HG03565 (cell line): Measurements from ENCODE around the gene HDAC6.
"Not testable (repeated sequence)": the region's sequence is repeated elsewhere in the genome, so short reads cannot be mapped to it uniquely, and the experiment has no call there.

Experiments used
- ATAC-seq: cut with Tn5 transposase; IDR thresholded peaks from one replicate; pipeline ENCODE4 v1.9.1; 2021; ENCODE audit warnings: mild to moderate bottlenecking, moderate library complexity; ENCODE audit not compliant: unreplicated experiment

HDAC6 gene

DNA sequence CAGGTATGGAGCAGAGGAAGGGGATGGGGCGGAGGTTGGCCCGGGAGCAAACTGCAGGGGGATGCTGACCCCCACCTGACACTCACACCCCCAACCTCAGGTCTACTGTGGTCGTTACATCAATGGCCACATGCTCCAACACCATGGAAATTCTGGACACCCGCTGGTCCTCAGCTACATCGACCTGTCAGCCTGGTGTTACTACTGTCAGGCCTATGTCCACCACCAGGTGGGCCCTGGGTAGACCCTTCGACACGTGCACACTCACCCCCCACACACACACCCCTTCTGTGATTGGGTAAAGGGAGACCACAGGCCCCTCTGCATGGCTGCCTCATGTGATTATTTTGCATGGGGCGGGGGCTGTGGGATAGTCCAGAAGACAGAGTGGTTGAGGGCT, 22.2 kb downstream of the HDAC6 start:
- no peak for ATAC-seq

DNA sequence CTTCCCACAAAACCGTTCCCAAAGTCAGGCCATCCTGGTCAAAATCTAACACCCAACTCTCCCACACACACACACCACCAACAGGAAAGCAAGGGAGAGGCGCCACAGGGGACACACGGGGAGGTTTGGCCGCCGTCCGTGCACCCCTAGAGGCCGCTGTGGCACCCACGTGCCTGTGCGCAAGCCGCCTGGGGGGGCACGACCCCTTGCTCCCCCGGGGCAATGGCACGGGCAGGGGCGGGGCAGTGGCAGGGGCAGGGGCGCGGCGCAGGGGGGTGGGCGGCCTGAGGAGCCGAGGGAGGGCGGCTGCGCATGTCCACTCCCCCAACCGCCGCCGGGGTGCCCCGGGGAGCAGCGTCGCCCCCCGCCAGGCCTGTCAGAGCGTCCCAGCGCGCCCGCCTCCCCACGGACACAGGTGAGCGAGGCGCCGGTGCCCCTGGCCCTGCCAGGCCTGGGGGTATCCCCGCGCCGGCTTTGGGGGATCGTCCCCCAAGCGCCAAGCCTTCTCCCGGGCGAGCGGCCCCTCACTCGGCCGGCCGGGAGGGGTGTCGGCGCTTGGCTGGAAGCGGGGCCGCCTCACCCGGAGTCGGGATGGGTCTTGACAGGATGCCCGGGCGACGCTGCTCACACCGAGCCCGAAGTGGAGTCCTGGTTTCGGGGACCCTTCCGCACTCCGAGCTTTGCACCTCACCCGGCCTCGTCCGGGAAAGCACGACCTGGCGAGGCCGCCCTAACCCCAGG, 24.4 kb downstream of the HDAC6 start, which contains the start of gene ERAS:
TSS of gene ERAS (plus strand) at position 379 of the 741 bp plus-strand sequence. CDS start 2,611 bp downstream, outside the sequence.
- no peak for ATAC-seq

DNA sequence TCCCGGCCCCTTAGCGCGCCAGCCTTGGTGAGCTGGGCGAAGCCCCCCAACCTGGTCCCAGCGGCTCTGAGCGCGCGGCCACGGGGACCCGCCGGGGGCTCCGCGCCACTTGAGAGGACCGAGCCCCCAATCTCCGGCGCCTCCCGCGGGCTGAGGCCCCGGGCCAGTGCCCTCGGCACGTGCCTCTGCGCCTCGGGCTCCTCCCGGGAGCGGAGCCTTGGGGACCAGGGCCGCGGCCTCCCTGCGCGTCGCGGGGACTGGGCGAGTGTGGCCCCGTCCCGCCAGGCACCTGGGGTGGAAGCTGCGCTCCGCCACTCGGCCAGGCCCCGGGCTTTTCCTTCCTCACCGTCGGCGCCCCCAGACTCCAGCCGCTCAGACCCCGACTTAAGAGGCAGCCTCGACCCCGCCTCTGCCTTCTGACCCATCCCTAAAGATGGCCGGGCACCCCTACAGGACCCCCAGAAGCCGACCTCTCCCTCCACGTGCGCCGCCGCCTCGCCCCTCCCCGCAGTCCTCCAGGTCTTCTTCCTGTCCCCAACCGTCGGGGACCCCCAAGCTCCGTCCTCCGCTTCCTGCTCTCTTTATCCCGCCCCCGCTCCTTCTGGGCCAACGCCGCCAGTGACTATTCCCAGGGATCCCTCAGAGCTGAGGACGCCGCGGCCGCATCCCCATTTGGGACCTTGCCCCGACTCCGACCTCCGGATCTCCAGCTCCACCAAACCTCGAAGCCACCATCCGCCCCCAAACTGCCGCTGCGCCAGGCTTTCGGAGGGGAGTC, 25.2 kb downstream of the HDAC6 start:
- no peak for ATAC-seq

DNA sequence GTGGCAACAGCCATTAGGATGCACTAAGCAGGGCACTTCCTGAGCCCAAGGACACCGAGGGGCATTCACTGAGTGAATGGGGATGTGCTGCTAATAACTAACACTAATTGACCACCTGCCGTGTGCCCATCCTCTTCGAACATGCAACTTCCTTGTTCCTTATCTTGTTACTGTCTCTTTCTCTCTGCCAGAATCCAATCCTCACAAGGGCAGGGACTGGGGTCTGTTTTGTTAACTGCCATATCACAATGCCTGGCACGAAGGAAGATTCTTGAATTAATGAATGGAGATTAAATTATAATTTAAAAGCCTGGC, 25.7 kb downstream of the HDAC6 start:
- ATAC-seq = no peak

DNA sequence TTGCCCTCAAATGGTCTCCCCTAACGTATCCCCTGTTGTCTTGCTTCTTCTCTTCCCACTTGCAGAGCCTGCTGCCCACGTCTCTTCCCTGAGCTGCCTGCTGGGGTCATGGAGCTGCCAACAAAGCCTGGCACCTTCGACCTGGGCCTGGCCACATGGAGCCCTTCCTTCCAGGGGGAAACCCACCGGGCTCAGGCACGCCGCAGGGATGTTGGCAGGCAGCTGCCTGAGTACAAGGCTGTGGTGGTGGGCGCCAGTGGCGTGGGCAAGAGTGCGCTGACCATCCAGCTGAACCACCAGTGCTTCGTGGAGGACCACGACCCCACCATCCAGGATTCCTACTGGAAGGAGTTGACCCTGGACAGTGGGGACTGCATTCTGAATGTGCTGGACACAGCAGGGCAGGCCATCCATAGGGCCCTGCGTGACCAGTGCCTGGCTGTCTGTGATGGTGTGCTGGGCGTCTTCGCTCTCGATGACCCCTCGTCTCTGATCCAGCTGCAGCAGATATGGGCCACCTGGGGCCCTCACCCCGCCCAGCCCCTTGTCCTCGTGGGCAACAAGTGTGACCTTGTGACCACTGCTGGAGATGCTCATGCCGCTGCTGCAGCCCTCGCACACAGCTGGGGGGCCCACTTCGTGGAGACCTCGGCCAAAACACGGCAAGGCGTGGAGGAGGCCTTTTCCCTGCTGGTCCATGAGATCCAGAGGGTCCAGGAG, 27.3 kb downstream of the HDAC6 start:
- ATAC-seq = no peak

DNA sequence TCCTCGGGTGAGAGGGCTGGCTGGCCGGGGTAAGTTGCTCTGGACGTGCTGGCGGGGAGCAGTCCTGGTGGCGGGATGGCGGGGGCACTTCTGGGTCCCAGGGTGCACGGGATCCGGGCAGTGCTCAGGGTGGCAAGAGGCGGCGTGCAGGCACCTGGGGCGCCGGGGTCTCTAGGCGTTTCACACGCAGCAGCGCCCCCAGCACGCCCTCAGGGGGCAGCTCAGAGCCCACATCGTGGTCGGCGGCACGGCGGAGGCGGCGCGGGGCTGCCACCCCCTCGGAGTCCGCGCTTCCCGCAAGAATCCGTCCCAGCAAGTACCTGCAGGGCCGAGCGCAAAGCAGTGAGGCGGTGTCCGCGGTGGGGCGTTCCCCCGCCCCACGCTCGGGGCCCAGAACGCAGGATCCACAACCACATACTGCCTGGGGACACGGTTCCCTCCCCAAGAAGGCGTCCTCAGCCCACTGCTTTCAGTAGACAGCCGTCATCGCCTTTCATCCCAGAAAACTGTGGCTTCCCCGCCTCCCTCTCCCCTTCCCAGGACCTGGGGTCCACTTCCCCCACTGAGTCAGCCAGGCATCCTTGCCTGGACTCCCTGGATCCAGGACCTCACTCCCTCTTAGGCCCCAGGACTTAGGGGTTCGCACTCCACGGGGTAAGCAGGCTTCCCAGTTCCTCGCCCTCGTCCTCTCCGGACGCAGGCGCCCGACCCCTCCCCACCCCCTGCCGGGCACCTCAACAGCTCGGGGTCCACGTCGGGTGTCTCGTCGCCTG, 29.5 kb downstream of the HDAC6 start:
- ATAC-seq = no peak

DNA sequence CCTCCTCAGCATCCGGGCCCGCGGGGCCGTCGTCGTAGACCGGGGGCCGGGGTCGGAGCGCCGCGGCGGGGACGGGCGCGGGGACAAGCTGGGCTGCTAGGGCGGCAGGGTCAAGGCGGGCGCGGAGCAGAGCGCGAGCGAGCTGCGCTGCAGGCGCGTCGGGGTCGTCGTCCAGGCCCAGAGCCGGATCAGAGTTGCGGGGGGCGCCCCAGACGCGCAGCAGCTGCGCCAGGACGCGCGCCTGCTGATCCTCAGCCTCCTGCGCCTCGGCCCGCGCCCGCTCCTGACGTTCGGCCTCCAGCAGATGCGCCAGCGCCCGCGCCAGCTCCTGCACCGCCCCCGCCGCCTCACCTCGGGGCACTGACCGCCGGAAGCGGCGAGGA, 30.0 kb downstream of the HDAC6 start:
- ATAC-seq = no peak

DNA sequence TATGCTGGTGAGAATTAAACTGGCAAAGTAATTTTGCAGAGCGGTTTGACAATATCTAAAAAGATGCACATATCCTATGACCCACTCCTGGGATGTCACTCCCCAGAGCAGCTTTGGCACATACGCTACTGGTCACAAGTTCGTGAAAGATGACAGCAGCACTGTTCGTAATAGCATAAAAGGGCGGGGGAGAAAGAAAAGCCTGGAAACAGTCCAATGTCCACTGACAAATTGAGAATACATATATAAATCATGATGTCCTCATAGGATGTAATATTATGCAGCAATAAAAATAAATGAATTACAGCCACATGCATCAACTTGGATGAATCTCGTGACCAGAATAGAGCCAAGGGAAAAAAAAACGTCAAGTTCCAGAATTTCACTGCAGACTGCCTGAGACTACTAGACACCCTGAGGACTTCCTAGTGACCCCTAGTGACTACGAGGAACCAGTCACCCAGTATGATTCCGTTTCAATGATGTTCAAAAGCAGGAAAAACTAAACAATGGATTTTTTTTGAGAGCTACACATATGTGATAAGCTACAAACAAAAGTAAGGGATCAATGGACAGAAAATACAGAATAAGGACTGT, 31.8 kb downstream of the HDAC6 start:
- ATAC-seq = no peak

DNA sequence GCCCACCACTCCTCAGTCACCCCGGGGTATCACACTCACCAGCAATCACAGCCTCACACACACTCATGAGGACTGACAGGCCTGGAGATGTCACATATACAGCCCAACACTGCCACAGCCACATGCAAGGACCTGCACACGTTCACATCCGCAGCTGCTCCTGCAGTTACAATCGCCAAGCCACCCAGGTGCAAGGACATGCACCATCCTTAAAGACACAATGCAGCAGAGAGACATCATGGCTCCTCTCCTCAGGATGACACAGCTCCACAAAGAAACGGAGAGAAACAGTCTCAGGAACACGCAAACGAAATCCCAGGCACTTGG, 32.5 kb downstream of the HDAC6 start:
- no peak for ATAC-seq

DNA sequence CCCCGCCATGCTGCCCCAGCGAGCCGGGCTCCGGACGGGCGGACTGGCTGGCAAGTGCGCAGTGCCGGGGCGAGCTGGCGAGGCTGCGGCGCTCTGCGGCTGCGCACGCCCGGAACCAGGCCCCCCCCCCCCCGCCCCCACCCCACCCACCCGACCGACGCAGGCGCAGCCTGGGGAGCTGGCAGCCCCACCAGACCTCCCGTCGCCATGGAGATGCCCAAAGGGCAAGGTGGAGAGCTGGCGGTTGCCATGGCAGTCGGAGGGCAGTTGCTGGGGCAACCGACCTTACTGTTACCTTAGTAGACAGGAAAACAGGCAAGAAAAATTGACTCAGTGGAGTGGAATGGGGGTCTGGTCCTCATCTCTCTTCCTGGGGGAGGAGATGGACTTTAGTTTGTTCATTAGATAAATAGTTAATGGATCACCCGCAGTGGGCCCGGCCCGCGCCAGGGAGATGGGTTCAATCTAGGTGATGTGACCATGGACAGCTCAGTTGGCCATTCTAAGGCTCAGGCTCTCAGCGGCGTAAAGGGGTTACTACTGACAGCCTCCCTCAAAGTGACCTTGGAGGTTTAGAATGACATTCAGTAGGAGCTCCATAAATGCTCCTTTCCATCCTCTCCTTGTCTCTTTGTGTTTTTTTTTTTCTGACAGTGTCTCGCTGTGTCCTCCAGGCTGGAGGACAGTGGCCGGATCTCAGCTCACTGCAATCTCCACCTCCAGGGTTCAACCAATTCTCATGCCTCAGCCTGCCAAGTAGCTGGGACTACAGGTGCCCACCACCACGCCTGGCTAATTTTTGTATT, 33.9 kb downstream of the HDAC6 start, which contains the start of gene PCSK1N:
TSS of gene PCSK1N (minus strand) at position 87 of the 806 bp plus-strand sequence. CDS start at position 9, 78 bp downstream.
- no peak for ATAC-seq

DNA sequence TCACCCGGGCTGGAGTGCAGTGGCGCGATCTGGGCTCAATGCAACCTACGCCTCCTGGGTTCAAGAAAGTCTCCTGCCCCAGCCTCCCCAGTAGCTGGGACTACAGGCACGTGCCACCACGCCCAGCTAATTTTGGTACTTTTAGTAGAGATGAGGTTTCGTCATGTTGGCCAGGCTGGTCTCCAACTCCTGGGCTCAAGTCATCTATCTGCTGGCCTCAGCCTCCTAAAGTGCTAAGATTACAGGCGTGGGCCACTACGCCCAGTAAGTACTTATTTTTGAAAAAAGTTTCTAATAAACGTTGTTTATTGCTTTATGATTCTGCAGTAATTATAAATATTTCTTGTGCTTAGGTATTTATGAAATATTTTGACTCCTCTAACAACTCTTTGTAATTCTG, 37.8 kb downstream of the HDAC6 start:
- no peak for ATAC-seq

DNA sequence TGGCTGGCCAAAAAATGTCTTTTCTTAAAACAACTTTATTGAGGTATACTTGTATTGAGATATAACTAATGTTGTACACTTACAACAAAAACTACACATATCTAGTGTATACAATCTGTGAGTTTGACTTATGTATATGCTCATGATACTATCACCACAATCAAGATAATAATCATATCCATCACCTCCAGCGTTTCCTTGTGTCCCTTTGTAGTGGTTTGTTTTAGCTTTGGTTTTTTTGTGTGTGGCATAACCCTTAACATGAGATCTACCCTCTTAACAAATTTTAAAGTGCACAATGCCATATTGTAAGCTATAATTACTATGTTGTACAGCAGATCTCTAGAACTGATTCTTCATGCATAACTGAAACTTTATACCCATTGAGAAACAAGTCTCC, 47.0 kb downstream of the HDAC6 start:
- no peak for ATAC-seq

DNA sequence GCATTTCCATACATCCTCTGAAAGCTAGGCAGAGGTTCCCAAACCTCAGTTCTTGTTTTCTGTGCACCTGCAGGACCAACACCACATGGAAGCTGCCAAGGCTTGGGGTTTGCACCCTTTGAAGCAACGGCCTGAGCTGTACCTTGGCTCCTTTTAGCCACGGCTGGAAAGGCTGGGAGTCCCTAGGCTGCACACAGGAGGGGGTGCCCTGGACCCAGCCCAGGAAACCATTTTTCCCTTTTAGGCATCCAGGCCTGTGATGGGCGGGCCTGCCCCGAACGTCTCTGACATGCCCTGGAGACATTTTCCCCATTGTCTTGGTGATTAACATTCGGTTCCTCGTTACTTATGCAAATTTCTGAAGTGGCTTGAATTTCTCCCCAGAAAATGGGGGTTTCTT, 51.0 kb downstream of the HDAC6 start:
- no peak for ATAC-seq

DNA sequence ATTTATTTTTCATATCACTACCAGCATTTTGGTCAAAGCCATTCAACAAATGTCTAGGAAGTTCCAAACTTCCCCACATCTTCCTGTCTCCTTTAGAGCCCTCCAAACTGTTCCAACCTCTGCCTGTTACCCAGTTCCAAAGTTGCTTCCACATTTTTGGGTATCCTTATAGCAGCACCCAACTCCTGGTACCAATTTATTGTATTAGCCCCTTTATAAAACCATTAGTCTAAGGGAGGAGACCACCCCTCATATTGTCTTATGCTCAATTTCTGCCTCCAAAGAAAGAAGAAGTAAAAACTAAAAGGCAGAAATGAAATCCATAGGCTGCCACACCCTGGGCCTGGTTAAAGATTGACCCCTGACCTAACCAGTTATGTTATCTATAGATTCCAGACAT, 51.6 kb downstream of the HDAC6 start:
- not testable (repeated sequence) for ATAC-seq

DNA sequence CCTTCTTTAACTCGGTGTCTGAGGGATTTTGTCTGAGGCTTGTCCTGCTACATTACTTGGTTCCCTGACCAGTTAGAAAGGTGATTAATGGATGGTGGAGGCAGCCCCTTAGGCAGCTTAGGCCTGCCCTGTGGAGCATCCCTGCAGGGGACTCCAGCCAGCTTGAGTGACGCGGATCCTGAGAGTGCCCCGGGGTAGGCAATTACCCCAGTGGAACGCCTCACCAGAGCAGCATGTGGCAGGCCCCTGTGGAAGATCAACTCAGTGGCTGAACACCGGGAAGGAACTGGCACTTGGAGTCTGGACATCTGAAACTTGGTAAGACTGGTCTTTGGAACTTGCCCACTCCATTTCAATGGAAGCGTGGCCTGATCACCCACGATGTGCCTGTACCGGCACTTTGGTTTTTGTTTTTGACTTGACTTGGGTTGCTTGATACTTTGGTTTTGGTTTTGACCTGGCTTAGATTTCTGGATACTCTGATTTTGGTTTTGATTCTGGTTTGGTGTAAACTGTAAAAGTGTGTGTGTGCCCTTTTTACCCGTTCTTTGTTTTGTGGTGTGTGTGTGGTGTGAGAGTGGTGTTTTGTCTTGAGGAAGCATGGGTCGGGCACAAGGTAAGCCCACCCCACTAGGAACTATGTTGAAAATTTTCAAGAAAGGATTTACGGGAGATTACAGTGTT, 52.4 kb downstream of the HDAC6 start:
- not testable (repeated sequence) for ATAC-seq

DNA sequence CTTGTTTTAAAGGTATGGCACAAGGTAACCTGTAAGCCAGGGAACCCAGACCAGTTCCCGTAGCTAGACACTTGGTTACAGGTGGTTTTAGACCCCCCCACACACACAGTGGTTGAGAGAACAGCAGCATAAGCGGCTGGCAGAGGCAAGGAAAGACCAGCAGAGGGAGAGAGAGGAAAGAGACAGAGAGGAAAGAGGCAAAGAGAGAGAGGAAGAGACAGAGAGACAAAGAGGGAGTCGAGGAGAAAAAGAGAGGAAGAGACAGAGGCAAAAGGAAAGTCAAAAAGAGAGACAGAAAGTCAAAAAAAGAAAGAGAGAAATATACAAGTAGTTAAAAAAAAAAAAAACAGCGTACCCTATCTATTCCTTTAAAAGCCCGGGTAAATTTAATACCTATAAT, 53.0 kb downstream of the HDAC6 start:
- ATAC-seq = no peak

DNA sequence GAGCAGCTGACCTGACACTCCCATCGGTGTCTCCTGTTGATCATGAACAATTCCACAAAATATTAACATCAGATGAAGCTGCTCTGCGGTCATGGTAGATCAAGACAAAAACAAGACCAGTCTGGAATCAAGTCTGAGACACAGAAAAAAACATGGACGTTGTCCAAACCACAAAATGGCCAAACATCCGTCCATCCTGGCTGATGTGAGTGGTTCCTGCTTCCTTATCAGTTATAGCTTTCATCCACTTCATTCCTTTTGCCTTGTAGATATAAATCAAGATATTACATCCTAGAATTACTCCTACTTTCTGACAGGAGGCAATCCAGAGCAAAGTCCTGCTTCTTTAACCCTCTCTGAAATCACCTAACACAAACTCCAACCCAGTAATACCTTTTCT, 62.3 kb downstream of the HDAC6 start:
- ATAC-seq = no peak

DNA sequence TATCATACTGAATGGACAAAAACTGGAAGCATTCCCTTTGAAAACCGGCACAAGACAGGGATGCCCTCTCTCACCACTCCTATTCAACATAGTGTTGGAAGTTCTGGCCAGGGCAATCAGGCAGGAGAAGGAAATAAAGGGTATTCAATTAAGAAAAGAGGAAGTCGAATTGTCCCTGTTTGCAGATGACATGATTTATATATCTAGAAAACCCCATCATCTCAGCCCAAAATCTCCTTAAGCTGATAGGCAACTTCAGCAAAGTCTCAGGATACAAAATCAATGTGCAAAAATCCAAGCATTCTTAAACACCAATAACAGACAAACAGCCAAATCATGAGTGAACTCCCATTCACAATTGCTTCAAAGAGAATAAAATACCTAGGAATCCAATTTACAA, 70.2 kb downstream of the HDAC6 start:
- ATAC-seq = not testable (repeated sequence)
